Measurements from ENCODE around the gene OR6C6. TPM values are rescaled to one million over a fixed set of nuclear protein-coding genes. Genes with fewer than 3 reads are reported as not detected.

OR6C6 gene
- total RNA-seq, 4 donors from 2014 or later = not detected

DNA sequence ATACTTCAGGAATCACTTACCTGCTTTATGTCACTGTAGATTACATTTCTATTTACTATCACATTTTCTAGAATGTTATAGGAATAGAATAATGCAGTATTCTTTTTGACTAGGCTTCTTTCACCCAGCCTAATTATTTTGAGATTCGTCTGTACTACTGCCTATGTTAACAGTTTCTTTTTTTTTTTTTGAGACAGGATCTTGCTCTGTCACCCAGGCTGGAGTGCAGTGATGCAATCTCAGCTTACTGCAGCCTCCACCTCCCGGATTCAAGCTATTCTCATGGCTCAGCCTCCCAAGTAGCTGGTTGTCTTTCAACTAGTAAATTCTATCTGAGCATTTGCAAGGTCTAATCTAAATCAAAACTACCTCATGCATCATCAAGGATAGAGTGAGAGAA, 6.4 kb downstream of the OR6C6 start:
- H3K4me3 ChIP-seq = no peak overlapping the region
- H3K27me3 ChIP-seq = no peaks in the 10 kb centered on the region
- H3K27ac ChIP-seq = no peak overlapping the region
- no peak for DNase-seq
- no peaks in the 10 kb centered on the region for H3K9me3 ChIP-seq
- intact Hi-C loops (cut with DNase I; ENCODE audit: low total_unique reads) = no loop called here
- TF ChIP-seq, protein P1, sequence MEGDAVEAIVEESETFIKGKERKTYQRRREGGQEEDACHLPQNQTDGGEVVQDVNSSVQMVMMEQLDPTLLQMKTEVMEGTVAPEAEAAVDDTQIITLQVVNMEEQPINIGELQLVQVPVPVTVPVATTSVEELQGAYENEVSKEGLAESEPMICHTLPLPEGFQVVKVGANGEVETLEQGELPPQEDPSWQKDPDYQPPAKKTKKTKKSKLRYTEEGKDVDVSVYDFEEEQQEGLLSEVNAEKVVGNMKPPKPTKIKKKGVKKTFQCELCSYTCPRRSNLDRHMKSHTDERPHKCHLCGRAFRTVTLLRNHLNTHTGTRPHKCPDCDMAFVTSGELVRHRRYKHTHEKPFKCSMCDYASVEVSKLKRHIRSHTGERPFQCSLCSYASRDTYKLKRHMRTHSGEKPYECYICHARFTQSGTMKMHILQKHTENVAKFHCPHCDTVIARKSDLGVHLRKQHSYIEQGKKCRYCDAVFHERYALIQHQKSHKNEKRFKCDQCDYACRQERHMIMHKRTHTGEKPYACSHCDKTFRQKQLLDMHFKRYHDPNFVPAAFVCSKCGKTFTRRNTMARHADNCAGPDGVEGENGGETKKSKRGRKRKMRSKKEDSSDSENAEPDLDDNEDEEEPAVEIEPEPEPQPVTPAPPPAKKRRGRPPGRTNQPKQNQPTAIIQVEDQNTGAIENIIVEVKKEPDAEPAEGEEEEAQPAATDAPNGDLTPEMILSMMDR (IDR thresholded peaks at IDR 0.05) = no peak
- TF ChIP-seq POLR2A (IDR thresholded peaks at IDR 0.05) = no peak
- no peaks in the 10 kb centered on the region for H3K36me3 ChIP-seq
- H3K4me1 ChIP-seq = no peaks in the 10 kb centered on the region

DNA sequence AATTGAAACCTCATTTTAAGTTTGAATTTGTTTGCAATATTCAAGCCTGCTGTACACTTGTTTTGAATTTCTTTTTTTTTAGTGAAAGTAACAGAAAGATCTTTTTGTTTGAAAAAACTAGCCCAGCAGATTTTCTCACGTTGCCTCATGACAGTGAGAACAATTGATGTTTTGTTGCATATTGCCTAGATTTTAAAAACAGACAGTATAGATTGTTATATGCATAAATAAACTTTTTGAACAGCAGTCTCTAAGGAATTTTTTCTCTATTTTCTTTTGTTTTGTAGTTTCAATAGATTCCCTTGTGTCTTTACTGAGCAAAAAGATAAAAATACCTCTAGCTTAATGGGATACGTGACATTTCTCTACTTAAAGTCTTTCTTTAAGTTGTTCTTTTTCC, 15.4 kb downstream of the OR6C6 start:
- no peak overlapping the region for H3K4me3 ChIP-seq
- no peaks in the 10 kb centered on the region for H3K4me1 ChIP-seq
- H3K27ac ChIP-seq = no peak overlapping the region
- no peak for DNase-seq
- no peaks in the 10 kb centered on the region for H3K9me3 ChIP-seq
- H3K36me3 ChIP-seq = no peaks in the 10 kb centered on the region
- intact Hi-C loops (cut with DNase I; ENCODE audit: low total_unique reads) = no loop called here
- H3K27me3 ChIP-seq = no peaks in the 10 kb centered on the region
- TF ChIP-seq, protein P1 (IDR thresholded peaks at IDR 0.05) = no peak
- TF ChIP-seq POLR2A (IDR thresholded peaks at IDR 0.05) = no peak

DNA sequence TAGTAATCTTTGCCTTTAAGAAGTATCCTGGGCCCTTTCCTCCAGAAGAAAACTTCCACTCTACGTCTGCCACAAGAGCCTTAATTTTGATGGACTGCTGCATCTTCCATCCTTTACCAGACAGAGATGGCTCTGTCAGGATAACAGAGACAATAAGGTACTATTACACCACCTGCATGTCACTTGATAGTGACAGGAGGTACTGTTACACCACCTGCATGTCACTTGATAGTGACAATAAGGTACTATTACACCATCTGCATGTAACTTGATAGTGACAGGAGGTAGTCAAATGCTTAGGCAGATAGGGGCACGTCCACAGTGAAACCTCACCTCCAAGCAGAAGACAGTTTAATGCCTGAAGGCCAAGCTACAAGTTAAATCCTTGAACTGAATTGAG, 38.1 kb downstream of the OR6C6 start:
- intact Hi-C loops (cut with DNase I; ENCODE audit: low total_unique reads) = no loop called here
- no peak overlapping the region for H3K4me3 ChIP-seq
- no peak for DNase-seq
- TF ChIP-seq POLR2A (IDR thresholded peaks at IDR 0.05) = no peak
- TF ChIP-seq, protein P1 (IDR thresholded peaks at IDR 0.05) = no peak
- no peaks in the 10 kb centered on the region for H3K9me3 ChIP-seq
- no peaks in the 10 kb centered on the region for H3K4me1 ChIP-seq
- no peaks in the 10 kb centered on the region for H3K36me3 ChIP-seq
- H3K27ac ChIP-seq = no peak overlapping the region
- H3K27me3 ChIP-seq = no peaks in the 10 kb centered on the region

DNA sequence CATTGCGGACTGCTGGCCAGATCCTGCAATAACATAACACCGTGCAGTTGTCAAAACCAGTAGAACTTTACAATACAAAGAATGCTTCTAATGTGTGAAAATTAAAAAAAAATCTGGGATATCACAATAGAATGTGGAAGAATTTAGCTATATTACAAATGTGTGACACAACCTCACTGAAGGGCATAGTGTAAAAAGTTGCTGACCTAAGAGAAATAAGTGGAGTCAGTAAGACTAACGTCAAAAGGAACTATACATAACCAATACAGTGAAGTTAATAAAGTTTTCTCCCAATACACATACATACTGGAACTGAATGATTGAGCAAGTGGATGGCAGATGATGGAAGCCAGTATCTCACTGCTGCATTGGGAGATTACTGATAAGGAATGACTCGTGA, 39.5 kb downstream of the OR6C6 start:
- Histone ChIP-seq H3K4me3 (no peak overlapping the region), H3K9me3 (no peaks in the 10 kb centered on the region), H3K4me1 (no peaks in the 10 kb centered on the region), H3K27me3 (no peaks in the 10 kb centered on the region), H3K36me3 (no peaks in the 10 kb centered on the region), H3K27ac (no peak overlapping the region)
- TF ChIP-seq, protein P1 (IDR thresholded peaks at IDR 0.05) = no peak
- no peak for TF ChIP-seq POLR2A (IDR thresholded peaks at IDR 0.05)
- intact Hi-C loops (cut with DNase I; ENCODE audit: low total_unique reads) = no loop called here
- DNase-seq = no peak

DNA sequence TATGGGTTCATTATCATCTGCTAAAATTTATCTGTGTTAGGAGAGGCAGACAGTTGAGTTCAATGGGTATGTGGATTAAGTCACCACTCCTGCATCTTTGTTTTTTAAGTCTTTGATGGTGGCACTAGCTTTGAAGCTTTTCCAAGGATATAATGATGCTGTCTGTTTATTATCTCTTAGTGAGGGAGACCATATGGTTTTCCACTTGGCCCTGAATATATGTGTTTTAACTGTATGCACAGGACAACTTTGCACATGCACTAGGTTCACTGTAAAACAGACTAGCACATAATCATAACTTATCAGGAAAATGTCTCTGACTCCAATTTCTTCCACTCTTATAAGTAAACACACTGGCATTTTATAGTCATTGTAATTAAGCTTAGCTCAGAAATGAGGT, 43.1 kb downstream of the OR6C6 start:
- Histone ChIP-seq H3K27ac (no peak overlapping the region), H3K27me3 (no peaks in the 10 kb centered on the region), H3K4me1 (no peaks in the 10 kb centered on the region), H3K4me3 (no peak overlapping the region), H3K36me3 (no peaks in the 10 kb centered on the region), H3K9me3 (no peaks in the 10 kb centered on the region)
- no peak for TF ChIP-seq POLR2A (IDR thresholded peaks at IDR 0.05)
- TF ChIP-seq, protein P1 (IDR thresholded peaks at IDR 0.05) = no peak
- no peak for DNase-seq
- intact Hi-C loops (cut with DNase I; ENCODE audit: low total_unique reads) = no loop called here
